ENCODE data around the gene GNAZ. TPM values are rescaled to one million over a fixed set of nuclear protein-coding genes. Genes with fewer than 3 reads are reported as not detected.

GNAZ gene
- total and polyA plus RNA-seq, 2 of the 8 experiments (the other 6 are each of a cell fraction or from before 2014, with no cell fraction given): 6.6 to 9.6 TPM

DNA sequence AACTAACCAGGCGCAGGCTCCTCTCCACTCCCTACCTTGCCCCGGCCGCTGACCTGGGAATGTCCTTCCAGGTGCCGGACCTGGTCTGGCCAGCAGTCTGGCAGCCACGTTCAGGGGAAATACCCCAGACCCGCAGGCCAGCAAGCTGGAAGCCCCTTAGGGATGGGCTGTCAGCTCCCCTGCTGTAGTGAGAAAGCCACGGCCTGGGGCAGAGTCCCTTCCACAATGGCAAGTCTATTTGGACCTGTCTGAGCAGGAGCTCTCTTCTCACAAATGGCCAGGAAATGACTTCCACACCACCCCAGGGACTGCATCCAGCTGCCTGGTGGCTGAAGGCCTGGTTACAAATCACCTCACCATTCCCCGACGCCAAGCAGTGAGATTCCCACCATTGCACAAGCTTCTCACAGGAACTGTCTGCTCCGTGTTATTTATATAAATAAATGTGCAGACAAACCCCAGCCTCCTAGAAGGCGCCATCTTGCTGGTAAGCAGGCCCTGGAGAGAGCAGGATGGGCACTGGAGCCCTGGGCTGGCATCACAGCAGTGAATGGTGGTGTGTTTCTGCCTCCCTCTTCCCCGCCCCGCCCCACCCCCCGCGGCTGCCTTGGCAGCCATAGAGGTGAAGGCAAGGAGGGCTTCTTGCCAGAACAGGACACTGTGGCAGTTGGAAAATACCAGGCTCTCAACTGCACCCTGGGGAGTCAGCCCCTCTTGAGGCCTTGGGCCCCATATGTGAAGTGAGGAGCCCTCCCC, 47.8 kb downstream of the GNAZ start:
- no peaks in the 10 kb centered on the region for H3K79me1 ChIP-seq (ENCODE audit: low read depth, low read length)
- H3K4me1 ChIP-seq (replicated peaks in 1 of 4; ENCODE audit: control insufficient read depth in 3 of 4, insufficient read depth in 4 of 4, low read length in 3 of 4): peaks cover 0 to 10% (median 4%) of the 10 kb centered on the region in 4 experiments; a peak in 3 of 7 replicates
- H3K18ac ChIP-seq (ENCODE audit: extremely low read depth, low read length): no peak overlapping the region
- no peak overlapping the region for H4K8ac ChIP-seq (ENCODE audit: extremely low read depth, insufficient read depth, low read length)
- H3K23ac ChIP-seq (ENCODE audit: insufficient read length): no peak overlapping the region
- H3K23me2 ChIP-seq (ENCODE audit: low read depth, low read length): no peaks in the 10 kb centered on the region
- H4K91ac ChIP-seq (replicated peaks; ENCODE audit: insufficient read length, low read length): no peak overlapping the region
- no peak overlapping the region for H2BK5ac ChIP-seq (ENCODE audit: low read depth, low read length)
- no peak overlapping the region for H3K4me2 ChIP-seq (ENCODE audit: insufficient read depth in 1 of 2, low read depth in 2 of 2, low read length in 2 of 2)
- no peak overlapping the region for H3K4me3 ChIP-seq (ENCODE audit: extremely low read depth in 1 of 4, insufficient read depth in 2 of 4, low read depth in 3 of 4, low read length in 4 of 4)
- no peak for FAIRE-seq
- H2BK20ac ChIP-seq (ENCODE audit: low read length): no peak overlapping the region
- POLR2A ChIA-PET (ENCODE audit: partially characterized antibody): no interaction called here
- H3K79me2 ChIP-seq (ENCODE audit: control insufficient read depth in 1 of 2, insufficient read depth in 2 of 2, low read length in 2 of 2): no peaks in the 10 kb centered on the region
- H4K20me1 ChIP-seq (replicated peaks in 1 of 2; ENCODE audit: control insufficient read depth in 1 of 2, insufficient read depth in 2 of 2, low read length in 2 of 2): peaks cover 8 to 10% of the 10 kb centered on the region in 2 experiments
- no peak overlapping the region for H3K56ac ChIP-seq (replicated peaks; ENCODE audit: insufficient read length, low read depth, low read length)
- 88% methylated on average over 13 of the region's 15 CpGs; no CpG with 5 or more reads in 1 of the 2 experiments for WGBS, 2 experiments (ENCODE audit: extremely low coverage in 1 of 2, insufficient coverage in 1 of 2, insufficient read length in 1 of 2, insufficient replicate concordance in 2 of 2, low coverage in 1 of 2, low lambda C conversion rate in 2 of 2, missing lambda C conversion rate in 1 of 2)
- TF ChIP-seq JUND (IDR thresholded peaks at IDR 0.05; ENCODE audit: low read length) (no peak), JUN (IDR thresholded peaks at IDR 0.05; ENCODE audit: low read depth, low read length) (no peak), MAFK (IDR thresholded peaks at IDR 0.05; ENCODE audit: low read depth, low read length) (no peak), TBP (IDR thresholded peaks at IDR 0.05; ENCODE audit: low read depth, low read length) (no peak), RXRA (IDR thresholded peaks at IDR 0.05; ENCODE audit: insufficient read depth, low read depth, low read length) (no peak), BCL11A (IDR thresholded peaks at IDR 0.05; ENCODE audit: low read depth in 2 of 2, low read length in 2 of 2) (no peak), HDAC2 (IDR thresholded peaks at IDR 0.05; ENCODE audit: borderline replicate concordance in 1 of 2, low read depth in 2 of 2, low read length in 2 of 2) (no peak), CHD2 (IDR thresholded peaks at IDR 0.05; ENCODE audit: low read length) (no peak)
- TF ChIP-seq, protein P1, sequence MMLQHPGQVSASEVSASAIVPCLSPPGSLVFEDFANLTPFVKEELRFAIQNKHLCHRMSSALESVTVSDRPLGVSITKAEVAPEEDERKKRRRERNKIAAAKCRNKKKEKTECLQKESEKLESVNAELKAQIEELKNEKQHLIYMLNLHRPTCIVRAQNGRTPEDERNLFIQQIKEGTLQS (IDR thresholded peaks at IDR 0.05; ENCODE audit: insufficient read depth, low read depth, low read length): no peak
- CTCF ChIA-PET (ENCODE audit: partially characterized antibody): interaction anchor here (1.1 to 24.3 kb wide), 5 partner anchors 9 to 654 kb away, joined by 3 to 384 read pairs (median 6); no protein-coding TSS in a partner anchor
- no peak overlapping the region for H3K9ac ChIP-seq (replicated peaks in 1 of 4; ENCODE audit: extremely low read depth in 1 of 4, low read depth in 3 of 4, low read length in 3 of 4)
- H2BK120ac ChIP-seq (replicated peaks; ENCODE audit: low read depth, low read length): no peak overlapping the region
- no peak overlapping the region for H2BK15ac ChIP-seq (ENCODE audit: low read length)
- no peak overlapping the region for H2BK12ac ChIP-seq (ENCODE audit: low read depth, low read length)
- no peak overlapping the region for H4K5ac ChIP-seq (ENCODE audit: insufficient read length, low read depth, low read length)
- no peak overlapping the region for H3K4ac ChIP-seq (replicated peaks; ENCODE audit: insufficient read length, low read depth, low read length)
- no peak overlapping the region for H2AFZ ChIP-seq (ENCODE audit: low read length)
- H3K14ac ChIP-seq (ENCODE audit: insufficient read length): no peak overlapping the region
- H2AK5ac ChIP-seq (ENCODE audit: low read depth, low read length): no peak overlapping the region
- peaks cover 0 to 11% (median 5%) of the 10 kb centered on the region in 4 experiments; a peak in 3 of 7 replicates for H3K27me3 ChIP-seq (replicated peaks in 1 of 4; ENCODE audit: control insufficient read depth in 3 of 4, extremely low read depth in 1 of 4, insufficient read depth in 3 of 4, low read length in 3 of 4)
- DNase-seq (ENCODE audit: low read depth in 1 of 2, low spot score in 2 of 2): no peak
- no peak overlapping the region for H3K27ac ChIP-seq (ENCODE audit: low read depth, low read length)
- H3K9me3 ChIP-seq (ENCODE audit: insufficient read depth in 2 of 2, low read depth in 1 of 2, low read length in 1 of 2): no peaks in the 10 kb centered on the region
- no peaks in the 10 kb centered on the region for H3K36me3 ChIP-seq (ENCODE audit: control insufficient read depth in 2 of 4, insufficient read depth in 4 of 4, low read length in 3 of 4)
